GM12873 (cell line): ENCODE results near the gene KRT13.

Experiments
- TF ChIP-seq, protein P1 (sequence below): IDR thresholded peaks from 2 replicates; pipeline ENCODE4 v1.5.1; 2012; ENCODE audit warnings: low read depth, mild to moderate bottlenecking, moderate library complexity, low read length, control low read depth; ENCODE audit not compliant: insufficient read depth; ENCODE audit errors: missing control alignments

KRT13 gene

GRCh38 chr17:41496803-41497484 lies 8.5 kb downstream of the KRT13 start:
- TF ChIP-seq, protein P1, sequence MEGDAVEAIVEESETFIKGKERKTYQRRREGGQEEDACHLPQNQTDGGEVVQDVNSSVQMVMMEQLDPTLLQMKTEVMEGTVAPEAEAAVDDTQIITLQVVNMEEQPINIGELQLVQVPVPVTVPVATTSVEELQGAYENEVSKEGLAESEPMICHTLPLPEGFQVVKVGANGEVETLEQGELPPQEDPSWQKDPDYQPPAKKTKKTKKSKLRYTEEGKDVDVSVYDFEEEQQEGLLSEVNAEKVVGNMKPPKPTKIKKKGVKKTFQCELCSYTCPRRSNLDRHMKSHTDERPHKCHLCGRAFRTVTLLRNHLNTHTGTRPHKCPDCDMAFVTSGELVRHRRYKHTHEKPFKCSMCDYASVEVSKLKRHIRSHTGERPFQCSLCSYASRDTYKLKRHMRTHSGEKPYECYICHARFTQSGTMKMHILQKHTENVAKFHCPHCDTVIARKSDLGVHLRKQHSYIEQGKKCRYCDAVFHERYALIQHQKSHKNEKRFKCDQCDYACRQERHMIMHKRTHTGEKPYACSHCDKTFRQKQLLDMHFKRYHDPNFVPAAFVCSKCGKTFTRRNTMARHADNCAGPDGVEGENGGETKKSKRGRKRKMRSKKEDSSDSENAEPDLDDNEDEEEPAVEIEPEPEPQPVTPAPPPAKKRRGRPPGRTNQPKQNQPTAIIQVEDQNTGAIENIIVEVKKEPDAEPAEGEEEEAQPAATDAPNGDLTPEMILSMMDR = peak; percentile 71

DNA sequence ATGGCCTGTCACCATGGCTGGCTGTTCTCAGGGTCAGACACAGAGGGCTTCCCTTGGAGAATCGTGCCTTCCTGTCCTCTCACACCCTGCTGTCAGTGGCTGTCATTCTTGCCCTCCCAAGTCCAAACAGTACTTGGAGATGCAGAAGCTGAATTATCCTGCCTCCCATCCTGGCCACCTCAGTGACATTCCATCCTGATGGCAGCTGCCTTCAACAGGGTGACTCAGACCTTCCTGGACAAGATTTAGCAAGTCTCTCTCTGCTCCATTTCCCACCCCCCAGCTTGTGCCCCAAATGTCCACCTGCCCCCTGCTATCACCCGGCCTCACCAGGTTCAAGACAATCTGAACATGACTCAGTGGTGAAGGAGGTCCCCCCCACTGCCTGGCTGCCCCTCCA lies 10.9 kb downstream of the KRT13 start:
- TF ChIP-seq, protein P1 = no peak

- TF ChIP-seq, protein P1 = no peak
These were observed 12.6 kb downstream of the KRT13 start for GRCh38 chr17:41492771-41493170.

DNA sequence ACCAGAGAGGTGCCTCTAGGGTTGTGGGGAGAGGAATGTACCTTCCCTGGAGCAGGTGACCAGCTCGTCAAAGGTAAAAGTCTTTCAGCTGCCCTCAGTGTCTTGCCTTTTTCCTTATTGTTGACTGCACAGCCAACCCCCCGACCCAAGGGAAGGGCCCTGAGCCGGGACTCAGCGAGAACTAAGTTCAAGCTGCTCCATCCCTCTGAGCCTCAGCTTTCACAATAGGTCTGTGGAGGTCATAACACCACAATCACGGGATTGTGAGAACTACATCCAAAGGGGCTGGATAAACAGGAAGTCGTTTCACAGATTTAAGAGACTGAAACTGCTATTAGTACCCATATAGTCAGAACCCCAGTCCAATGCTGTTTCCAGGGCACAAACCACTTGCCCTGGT lies 13.1 kb downstream of the KRT13 start:
- TF ChIP-seq, protein P1 = no peak

DNA sequence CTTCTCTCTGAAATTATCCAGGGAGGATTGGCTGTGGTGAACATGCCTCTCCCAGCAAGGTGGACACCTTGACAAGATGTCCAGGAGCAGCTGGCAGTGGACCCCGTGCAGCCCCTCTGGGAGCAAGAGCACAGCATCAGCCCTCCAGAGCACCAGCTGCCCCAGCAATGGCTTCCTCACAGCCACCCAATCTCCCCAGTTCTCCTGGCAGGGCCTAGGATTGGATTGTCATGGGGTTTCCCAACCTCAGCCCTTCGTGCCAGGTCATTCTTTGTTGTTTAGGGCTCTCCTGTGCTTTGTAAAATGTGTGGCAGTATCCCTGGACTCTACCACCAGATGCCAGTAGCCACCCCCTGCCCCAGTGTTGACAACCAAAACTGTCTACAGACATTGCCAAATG lies 13.9 kb downstream of the KRT13 start:
- TF ChIP-seq, protein P1 = no peak

GRCh38 chr17:41490000-41490990 lies 15.1 kb downstream of the KRT13 start:
- TF ChIP-seq, protein P1 = no peak

DNA sequence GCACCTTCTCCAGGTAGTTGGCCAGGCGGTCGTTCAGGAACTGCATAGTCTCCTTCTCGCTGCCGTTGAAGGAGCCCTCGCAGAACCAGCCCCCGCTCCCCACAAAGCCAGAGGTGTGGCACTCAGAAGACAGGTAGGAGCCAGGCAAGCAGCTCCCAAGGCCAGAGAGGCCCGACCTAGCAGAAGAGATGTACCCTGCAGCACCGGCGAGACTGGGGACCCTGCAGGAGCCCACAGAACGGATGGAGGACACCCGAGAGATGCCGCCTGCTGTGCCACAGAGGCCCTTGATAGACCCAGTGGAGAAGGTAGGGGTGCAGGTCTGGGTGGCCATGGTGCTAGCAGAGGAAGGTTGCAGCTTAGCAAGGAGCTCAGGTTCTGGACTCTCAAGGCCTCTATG lies 15.9 kb downstream of the KRT13 start, which contains the start of gene KRT36:
Gene KRT36 (minus strand): TSS at position 380 of the 400 bp plus-strand sequence. CDS start 46 bp downstream, at position 334.
- TF ChIP-seq, protein P1 = no peak
